C4-2B (cell line): ENCODE measurements around the gene OSGIN1.

Experiments
- CTCF ChIP-seq: fragments of 450-650 bp; conservative IDR thresholded peaks from 2 replicates; pipeline ENCODE4 v1.5.1; 2017; ENCODE audit warnings: mild to moderate bottlenecking
- ZFX ChIP-seq: fragments of 450-650 bp; IDR thresholded peaks from 2 replicates; pipeline ENCODE4 v1.6.1; 2017

GRCh38 chr16:83951544-83951943 lies 1.5 kb upstream of the OSGIN1 start:
- TF ChIP-seq CTCF (no peak), ZFX (no peak)
